Mucosa of stomach (tissue), 1 donor: Measurements from ENCODE around the gene RPLP2.

ENCODE experiments used
- H3K27me3 ChIP-seq: one replicate; pipeline ENCODE4 v1.7.0; 2013; ENCODE audit warnings: mild to moderate bottlenecking, low read length; ENCODE audit not compliant: control insufficient read depth, insufficient read depth
- H3K36me3 ChIP-seq: one replicate; pipeline ENCODE4 v1.7.0; 2013; ENCODE audit warnings: low read length; ENCODE audit not compliant: control insufficient read depth, insufficient read depth
- H3K4me1 ChIP-seq: one replicate; pipeline ENCODE4 v1.7.0; 2013; ENCODE audit warnings: mild to moderate bottlenecking, low read length; ENCODE audit not compliant: control insufficient read depth, insufficient read depth
- H3K4me3 ChIP-seq: one replicate; pipeline ENCODE4 v1.7.0; 2013; ENCODE audit warnings: low read length
- H3K9ac ChIP-seq: one replicate; pipeline ENCODE4 v1.7.0; 2013; ENCODE audit warnings: mild to moderate bottlenecking, low read length, moderate library complexity
- H3K9me3 ChIP-seq: one replicate; pipeline ENCODE4 v1.7.0; 2013; ENCODE audit warnings: mild to moderate bottlenecking, low read length, moderate library complexity; ENCODE audit not compliant: control insufficient read depth
- donor health status: Pancreatic carcinoma.

Gene RPLP2

DNA sequence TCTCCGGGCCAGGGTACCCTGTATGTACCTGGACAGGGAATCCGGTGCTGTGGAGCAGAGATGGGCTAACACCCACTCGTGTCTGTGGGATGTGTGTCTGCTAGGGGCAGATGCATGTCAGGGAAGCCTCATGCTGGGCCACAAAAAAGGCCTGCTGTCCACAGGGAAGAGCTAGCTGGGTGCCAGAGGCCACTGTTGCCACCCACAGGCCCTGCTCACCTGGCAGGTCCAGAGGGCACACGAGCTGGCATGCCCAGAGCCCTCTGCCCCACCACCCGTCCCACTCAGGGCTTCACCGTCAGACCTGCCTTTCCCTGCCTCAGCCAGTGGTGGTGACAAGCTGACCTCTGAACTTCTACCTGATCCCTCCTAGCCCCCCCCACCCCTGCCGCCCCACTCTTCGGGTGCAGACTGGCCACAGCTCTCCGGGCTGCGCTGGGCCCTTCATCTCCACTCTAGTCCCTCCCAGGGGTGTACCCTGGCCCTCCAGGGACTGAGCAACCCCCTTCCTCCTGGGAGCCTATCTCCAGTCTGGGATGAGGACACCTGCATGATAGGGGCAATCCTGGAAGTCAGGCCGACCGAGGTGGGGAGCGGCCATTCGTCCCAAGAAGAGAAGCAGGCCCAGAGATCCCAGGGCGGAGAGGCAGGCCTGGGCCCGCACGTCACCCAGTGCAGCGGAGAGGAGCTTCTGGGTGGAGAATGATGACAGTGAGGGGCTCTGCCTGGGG lies 13.0 kb upstream of the RPLP2 start:
- peak overlapping the region; percentile 73 for H3K4me3 ChIP-seq
- no peaks in the 10 kb centered on the region for H3K27me3 ChIP-seq
- H3K4me1 ChIP-seq = peaks cover 29% of the 10 kb centered on the region
- no peaks in the 10 kb centered on the region for H3K36me3 ChIP-seq
- H3K9me3 ChIP-seq = no peaks in the 10 kb centered on the region
- H3K9ac ChIP-seq = peak overlapping the region; percentile 65

DNA sequence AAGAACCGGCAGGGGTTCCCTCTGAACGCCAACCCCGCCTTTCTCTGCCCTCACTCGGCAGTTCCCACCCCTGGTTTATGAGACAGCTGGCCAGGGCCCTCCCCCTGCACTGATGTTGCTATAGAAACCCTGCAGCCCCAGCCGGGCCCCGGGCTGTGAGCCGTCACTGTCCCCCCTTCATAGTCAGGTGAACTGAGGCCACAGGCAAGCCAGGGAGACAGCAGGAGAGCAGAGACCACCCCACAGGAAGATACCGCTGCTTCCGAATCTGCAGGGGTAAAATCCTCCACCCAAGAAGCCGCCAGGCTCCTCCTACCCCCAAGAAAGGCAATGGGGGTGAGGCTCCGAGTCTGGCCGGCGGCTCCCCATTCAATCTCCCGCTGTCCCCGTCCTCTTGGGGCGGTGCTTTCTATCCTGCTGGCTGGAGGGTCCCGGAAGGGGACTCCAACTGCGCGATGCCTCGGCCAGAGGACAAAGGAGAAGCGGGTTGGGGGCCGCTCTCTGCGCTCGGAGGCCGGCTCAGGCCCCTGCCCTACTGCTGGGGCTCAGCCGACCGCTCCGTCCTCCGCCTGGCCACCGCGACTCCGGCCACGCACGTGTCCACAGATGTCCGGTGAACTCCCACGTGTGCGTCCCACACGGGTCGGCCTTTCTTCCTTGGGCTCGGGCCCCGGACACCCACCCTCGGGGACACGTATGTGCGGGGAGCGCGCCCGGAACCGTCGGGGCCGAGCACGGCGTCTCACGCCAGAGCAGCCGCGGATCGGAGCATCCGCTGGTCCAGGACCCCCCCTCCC lies 12.3 kb upstream of the RPLP2 start:
- no peaks in the 10 kb centered on the region for H3K9me3 ChIP-seq
- no peaks in the 10 kb centered on the region for H3K27me3 ChIP-seq
- H3K9ac ChIP-seq = peak overlapping the region; percentile 65
- H3K4me3 ChIP-seq = peak overlapping the region; percentile 35
- no peaks in the 10 kb centered on the region for H3K36me3 ChIP-seq
- H3K4me1 ChIP-seq = peaks cover 29% of the 10 kb centered on the region

DNA sequence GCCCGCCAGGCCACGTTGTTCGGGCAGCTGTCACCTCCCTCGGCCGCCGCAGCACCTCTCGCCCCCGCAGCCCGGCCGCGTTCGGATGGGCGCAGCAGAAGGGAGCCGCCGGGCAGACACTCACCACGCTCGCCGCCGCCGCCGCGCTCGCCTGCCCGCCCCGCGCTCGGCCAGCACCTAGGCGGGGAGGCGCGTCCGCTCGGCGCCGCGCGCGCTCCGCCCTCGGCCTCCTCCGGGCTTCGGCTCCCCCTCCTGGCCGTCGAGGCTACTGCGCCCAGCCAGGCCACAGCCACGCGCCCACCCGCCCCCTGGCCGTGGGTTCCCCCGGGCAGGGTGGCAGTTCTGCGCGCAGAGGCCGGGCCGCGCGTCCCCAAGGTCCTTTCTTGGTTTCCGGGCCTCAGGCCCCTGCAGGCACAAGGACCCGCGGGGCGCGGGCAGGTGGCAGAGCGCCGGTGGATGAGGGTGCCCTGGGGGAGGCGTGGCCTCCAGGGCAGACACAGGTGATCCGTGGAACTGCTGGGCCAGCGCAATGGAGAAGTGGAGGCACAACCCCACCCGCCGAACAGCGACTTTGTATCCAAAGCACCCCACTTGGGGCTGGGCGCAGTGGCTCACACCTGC lies 11.6 kb upstream of the RPLP2 start, which contains the start of gene SLC25A22:
TSS of gene SLC25A22 (minus strand) at position 189 of the 621 bp plus-strand sequence. CDS start 3,275 bp downstream, outside the sequence.
- Histone ChIP-seq H3K4me3 (peak within 1 kb of the TSS; percentile 35), H3K9ac (peak within 1 kb of the TSS; percentile 65), H3K36me3 (no peaks in the 10 kb centered on the region), H3K9me3 (no peaks in the 10 kb centered on the region), H3K4me1 (peaks cover 29% of the 10 kb centered on the region), H3K27me3 (no peaks in the 10 kb centered on the region)

DNA sequence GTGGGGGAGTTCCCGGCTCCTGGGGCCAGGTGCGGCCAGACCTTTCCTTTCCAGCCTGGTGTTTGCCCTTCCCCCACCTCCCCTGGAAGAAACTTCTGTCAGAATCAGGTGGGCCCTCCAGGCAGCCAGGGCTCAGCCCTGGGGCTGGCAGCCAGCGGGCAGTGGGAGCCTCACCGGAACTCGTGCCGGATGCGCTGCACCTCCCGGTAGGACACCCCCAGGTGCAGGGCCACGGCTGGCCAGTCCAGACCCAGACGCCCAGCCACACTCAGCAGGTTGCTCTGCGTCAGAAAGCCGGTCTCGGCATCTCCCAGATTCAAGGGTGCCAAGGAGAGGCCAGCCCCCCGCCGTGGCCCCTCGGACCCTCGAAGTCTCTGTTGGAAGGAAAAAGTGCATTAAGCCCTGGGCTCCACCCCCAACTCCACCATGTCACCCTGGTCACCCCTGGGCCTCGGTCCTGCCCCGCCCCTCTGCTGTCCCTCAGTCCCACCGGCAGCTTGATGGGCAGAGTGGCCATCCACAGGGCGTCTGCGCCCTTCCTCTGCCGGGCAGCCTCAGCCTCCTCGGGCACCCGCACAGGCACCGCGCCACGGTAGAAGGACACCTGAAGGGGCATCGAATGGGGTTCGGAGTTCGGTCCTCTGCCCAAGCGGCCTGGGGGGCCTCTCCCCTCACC lies 10.0 kb upstream of the RPLP2 start:
- Histone ChIP-seq H3K27me3 (no peaks in the 10 kb centered on the region), H3K4me3 (no peak overlapping the region), H3K9me3 (no peaks in the 10 kb centered on the region), H3K36me3 (no peaks in the 10 kb centered on the region), H3K9ac (no peak overlapping the region), H3K4me1 (peaks cover 41% of the 10 kb centered on the region)

DNA sequence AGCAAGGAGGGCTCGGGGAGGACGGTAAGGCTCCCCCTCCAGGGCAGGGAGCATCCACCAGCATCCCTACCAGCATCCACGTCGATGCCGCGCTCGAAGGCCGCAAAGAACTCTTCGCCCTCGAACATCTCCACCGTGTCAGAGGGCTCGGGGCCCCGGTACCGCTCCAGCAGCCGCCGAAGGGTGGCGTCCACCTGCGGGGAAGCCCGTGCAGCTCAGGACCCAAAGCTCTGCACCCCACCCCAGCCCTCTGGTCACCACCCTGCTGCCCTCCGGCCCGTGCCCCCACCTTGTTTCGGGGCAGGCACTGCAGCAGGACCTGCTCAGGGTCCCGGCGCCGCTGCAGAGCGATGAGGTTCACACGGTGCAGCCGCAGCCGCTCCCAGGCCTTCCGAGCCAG lies 9.3 kb upstream of the RPLP2 start:
- Histone ChIP-seq H3K9me3 (no peaks in the 10 kb centered on the region), H3K9ac (no peak overlapping the region), H3K36me3 (no peaks in the 10 kb centered on the region), H3K4me3 (no peak overlapping the region), H3K27me3 (no peaks in the 10 kb centered on the region), H3K4me1 (peaks cover 34% of the 10 kb centered on the region)

DNA sequence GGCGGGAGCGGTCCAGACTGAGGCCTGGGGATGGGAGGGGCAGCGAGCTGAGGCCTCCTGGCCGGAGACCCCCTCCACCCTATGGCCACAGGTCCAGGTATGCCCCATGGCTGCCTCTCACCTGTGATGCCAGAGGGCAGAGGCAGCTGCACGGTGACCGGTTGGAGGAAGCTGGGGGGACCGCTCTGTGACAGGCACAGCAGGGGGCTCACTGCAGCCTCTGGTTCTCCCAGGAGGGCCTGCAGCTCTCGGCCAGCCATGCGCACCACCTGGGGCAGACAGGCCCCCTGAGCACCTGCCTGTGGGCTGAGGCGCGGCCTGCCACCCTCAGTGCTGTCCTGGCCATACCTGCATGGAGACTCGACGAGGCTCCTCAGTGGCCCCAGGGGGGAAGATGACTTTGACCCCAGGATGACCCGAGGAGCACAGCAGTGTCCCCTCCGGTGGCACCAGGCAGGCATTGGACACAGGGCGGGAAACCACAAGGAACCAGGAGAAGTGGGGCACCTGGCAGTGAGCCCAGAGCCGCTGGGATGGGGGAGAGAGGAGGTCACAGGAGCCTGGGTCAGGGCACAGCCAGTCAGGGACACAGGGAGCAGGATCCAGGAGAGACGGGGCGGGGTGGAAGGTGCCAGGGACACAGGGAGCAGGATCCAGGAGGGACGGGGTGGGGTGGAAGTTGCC lies 8.5 kb upstream of the RPLP2 start:
- Histone ChIP-seq H3K4me3 (no peak overlapping the region), H3K4me1 (peaks cover 30% of the 10 kb centered on the region), H3K9ac (no peak overlapping the region), H3K36me3 (no peaks in the 10 kb centered on the region), H3K27me3 (no peaks in the 10 kb centered on the region), H3K9me3 (no peaks in the 10 kb centered on the region)

DNA sequence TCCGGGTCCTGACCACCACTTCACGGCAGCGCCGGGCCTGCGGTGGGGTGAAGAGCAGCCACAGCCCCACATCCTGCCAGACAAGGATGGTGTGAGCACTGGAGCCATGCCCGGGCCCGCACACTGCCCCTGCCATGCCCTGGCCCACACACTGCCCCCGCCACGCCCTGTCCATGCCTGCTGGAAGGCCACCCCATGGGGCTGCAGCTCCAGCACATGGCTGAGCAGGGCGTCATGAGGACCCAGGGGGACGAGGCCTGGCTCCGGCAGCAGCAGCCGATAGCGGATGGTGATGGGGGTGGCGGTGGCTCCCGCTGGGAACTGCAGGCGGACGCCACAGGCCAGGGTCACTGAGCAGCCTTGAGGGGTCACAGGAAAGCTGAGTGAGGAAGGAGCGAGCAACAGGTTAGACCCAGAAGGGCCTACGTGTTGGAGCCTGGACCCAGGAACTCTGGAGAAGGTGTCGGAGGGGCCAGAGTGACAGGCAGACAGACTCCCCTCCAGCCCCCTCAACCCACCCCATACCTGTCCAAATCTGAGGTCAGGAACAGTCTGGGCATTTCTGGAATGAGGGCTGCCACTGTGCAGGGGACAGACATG lies 7.6 kb upstream of the RPLP2 start:
- no peak overlapping the region for H3K9ac ChIP-seq

DNA sequence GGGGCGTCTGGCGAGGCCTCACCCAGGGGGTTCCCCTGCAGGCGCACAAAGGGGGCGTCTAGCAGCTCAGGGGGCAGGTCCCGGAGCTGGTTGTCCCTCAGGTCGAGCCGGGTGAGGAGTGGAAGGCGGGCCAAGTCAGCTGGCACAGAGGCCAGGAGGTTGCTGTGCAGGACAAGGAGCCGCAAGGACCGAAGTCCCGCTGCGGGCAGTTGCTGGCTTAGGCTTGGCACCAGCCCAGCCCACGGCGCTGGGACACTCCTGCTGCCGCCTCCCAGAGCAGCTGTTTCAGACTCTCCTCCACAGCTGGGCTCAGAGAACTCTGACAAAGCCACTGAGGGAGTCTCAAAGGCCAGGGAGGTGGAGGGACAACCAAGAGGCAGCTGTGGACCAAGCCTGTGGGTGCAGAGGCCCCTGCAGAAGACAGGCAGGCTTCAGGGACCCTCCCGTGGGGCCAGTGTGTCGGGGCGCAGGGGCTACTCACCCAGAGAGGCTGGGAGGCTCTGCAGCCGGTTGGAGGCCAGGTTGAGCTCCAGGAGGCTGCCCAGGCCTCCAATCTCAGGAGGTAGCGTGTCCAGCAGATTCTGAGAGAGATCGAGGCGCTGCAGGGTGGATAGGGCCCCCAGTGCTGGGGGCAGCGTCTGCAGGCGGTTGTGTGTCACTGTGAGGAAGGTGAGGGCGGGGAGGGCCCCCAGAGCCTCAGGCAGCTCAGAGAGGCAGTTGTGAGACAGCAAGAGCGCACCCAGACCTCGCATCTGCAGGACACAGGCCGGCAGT lies 6.9 kb upstream of the RPLP2 start:
- H3K27me3 ChIP-seq = no peaks in the 10 kb centered on the region
- H3K9ac ChIP-seq = no peak overlapping the region
- H3K36me3 ChIP-seq = no peaks in the 10 kb centered on the region
- no peak overlapping the region for H3K4me3 ChIP-seq
- H3K9me3 ChIP-seq = no peaks in the 10 kb centered on the region
- H3K4me1 ChIP-seq = peaks cover 16% of the 10 kb centered on the region

More for the DNA sequence above, 7.6 kb upstream of the RPLP2 start:
- no peaks in the 10 kb centered on the region for H3K27me3 ChIP-seq
- H3K9me3 ChIP-seq = no peaks in the 10 kb centered on the region
- no peaks in the 10 kb centered on the region for H3K36me3 ChIP-seq
- no peak overlapping the region for H3K4me3 ChIP-seq
- peaks cover 22% of the 10 kb centered on the region for H3K4me1 ChIP-seq

DNA sequence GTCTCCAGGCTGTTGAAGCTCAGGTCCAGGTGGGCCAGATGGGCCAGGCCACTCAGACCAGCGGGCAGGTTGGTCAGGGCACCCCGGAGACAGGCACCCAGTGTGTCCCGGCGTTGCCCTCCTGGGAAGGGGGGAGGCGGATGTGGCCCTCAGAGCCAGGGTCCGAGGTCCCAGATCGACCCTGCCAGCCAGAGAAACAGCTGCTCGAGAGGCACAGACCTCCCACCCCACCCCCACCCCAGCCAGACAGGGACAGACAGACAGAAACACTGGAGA lies 6.4 kb upstream of the RPLP2 start:
- H3K36me3 ChIP-seq = no peaks in the 10 kb centered on the region
- H3K27me3 ChIP-seq = no peaks in the 10 kb centered on the region
- peak overlapping the region; percentile 39 for H3K9ac ChIP-seq
- H3K9me3 ChIP-seq = no peaks in the 10 kb centered on the region
- H3K4me3 ChIP-seq = no peak overlapping the region
- H3K4me1 ChIP-seq = peaks cover 16% of the 10 kb centered on the region

DNA sequence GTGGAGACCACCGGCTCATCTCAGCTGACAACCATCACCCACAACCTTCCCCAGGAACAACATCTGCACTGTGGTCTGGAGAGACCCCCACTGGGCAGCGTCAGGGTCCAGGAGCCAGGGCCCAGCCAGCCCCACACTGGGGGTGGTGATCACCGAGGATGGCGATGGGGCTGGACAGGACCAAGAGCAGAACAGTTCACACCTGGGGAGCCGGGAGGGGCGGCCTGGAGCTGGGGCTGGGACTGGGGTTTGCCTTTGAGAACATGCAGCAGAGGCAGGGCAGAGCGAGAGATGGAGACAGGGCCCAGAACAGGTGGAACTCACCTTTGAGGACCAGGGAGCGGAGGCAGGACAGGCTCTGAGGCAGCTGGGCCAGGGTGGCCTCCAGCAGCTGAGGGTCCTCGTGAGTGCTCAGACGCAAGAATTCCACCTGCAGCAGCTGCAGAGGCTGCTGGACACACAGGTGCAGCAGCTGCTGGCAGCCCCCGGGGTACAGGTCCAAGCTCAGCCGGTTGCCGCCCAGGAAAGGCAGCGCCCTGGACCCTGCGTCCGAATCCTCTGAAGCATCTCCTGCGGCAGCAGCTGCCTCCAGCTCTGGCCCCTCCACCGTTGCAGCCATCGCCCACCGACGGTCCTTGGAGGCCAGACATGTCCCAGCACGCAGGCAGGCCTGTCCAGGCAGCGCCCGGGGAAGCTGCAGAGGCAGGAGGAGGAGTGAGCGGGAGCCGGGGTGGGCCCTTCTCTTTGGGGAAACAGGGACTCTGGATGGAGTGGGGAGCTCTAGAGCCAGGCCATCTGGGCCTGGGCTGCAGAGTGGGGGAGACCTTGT lies 5.8 kb upstream of the RPLP2 start:
- Histone ChIP-seq H3K27me3 (no peaks in the 10 kb centered on the region), H3K4me1 (peaks cover 21% of the 10 kb centered on the region), H3K36me3 (no peaks in the 10 kb centered on the region), H3K9ac (peak overlapping the region; percentile 71), H3K4me3 (peak overlapping the region; percentile 22), H3K9me3 (no peaks in the 10 kb centered on the region)
